Fibroblast of lung (primary cell): ENCODE results near the gene BIN1. TPM values are rescaled to one million over a fixed set of nuclear protein-coding genes. Genes with fewer than 3 reads are reported as not detected.

Experiments used
- DNase-seq, 2 donors: peaks; one replicate each; pipeline versions ENCODE4 v3.0.0 to v3.0.0-alpha.2; 2010; ENCODE audit warnings: low read depth in 2 of 2
- H2AFZ ChIP-seq: 2 replicates; pipeline ENCODE4 v1.5.1; 2012; ENCODE audit warnings: low read length, control low read depth, inconsistent platforms
- H3K27ac ChIP-seq: 2 replicates; pipeline ENCODE4 v1.5.1; 2011; ENCODE audit warnings: low read length, control low read depth; ENCODE audit not compliant: insufficient read depth
- H3K27me3 ChIP-seq: 2 replicates; pipeline ENCODE4 v1.5.1; 2011; ENCODE audit warnings: mild to moderate bottlenecking, low read length; ENCODE audit not compliant: control insufficient read depth, insufficient read depth
- H3K36me3 ChIP-seq: 2 replicates; pipeline ENCODE4 v1.5.1; 2011; ENCODE audit warnings: low read length; ENCODE audit not compliant: control insufficient read depth, insufficient read depth
- H3K4me1 ChIP-seq: 2 replicates; pipeline ENCODE4 v1.5.1; 2011; ENCODE audit warnings: low read length; ENCODE audit not compliant: control insufficient read depth, insufficient read depth; ENCODE audit errors: extremely low read depth
- H3K4me2 ChIP-seq: 2 replicates; pipeline ENCODE4 v1.5.1; 2011; ENCODE audit warnings: low read length, control low read depth; ENCODE audit not compliant: insufficient read depth; ENCODE audit errors: extremely low read depth
- H3K4me3 ChIP-seq, 4 experiments: fragments of 200-600 bp in 1 of 4; sonication (generic) in 1 of 4; replicated peaks in 1 of 4; 2 replicates each; pipeline ENCODE4 v1.5.1; 2011 to 2016; ENCODE audit warnings: low read length in 4 of 4, low read depth in 3 of 4, mild to moderate bottlenecking in 3 of 4, control low read depth in 2 of 4, inconsistent platforms in 1 of 4, mixed read lengths in 1 of 4; ENCODE audit not compliant: insufficient read depth in 1 of 4; ENCODE audit errors: control extremely low read depth in 1 of 4
- H3K79me2 ChIP-seq: 2 replicates; pipeline ENCODE4 v1.5.1; 2012; ENCODE audit warnings: mild to moderate bottlenecking, low read length, inconsistent platforms; ENCODE audit not compliant: control insufficient read depth, insufficient read depth
- H3K9ac ChIP-seq: 2 replicates; pipeline ENCODE4 v1.5.1; 2011; ENCODE audit warnings: mild to moderate bottlenecking, low read length, control low read depth; ENCODE audit not compliant: insufficient read depth
- H3K9me3 ChIP-seq: 2 replicates; pipeline ENCODE4 v1.5.1; 2012; ENCODE audit warnings: low read depth, low read length; ENCODE audit not compliant: control insufficient read depth, insufficient read depth
- H4K20me1 ChIP-seq: 2 replicates; pipeline ENCODE4 v1.5.1; 2011; ENCODE audit warnings: low read length; ENCODE audit not compliant: control insufficient read depth, insufficient read depth; ENCODE audit errors: extremely low read depth
- EZH2 ChIP-seq: IDR thresholded peaks from 2 replicates; pipeline ENCODE4 v1.5.1; 2012; ENCODE audit warnings: low read length, control low read depth, mild to moderate bottlenecking; ENCODE audit errors: missing control alignments
- polyA plus RNA-seq, 2 donors: library from polyadenylated mRNA; depleted of rRNA in 1 of 2; stranded (reverse) in 1 of 2; unstranded in 1 of 2; fragments of >200 nt; gene quantifications; 2 replicates each; pipeline ENCODE4 v1.2.1, GENCODE V29; 2011 to 2012; ENCODE audit warnings: missing spikeins in 1 of 2
- total RNA-seq: library from RNA; depleted of rRNA; stranded (reverse); fragments of >200 nt; gene quantifications from 2 replicates; pipeline ENCODE4 v1.2.1, GENCODE V29; 2014
- TF ChIP-seq, protein P1 (sequence below), 2 donors: IDR thresholded peaks in 1 of 2; conservative IDR thresholded peaks in 1 of 2; 1 replicate in 1 of 2; 2 replicates in 1 of 2; pipeline ENCODE4 v1.5.1; 2011 to 2012; ENCODE audit warnings: low read length in 2 of 2, control low read depth in 1 of 2, inconsistent platforms in 1 of 2, low read depth in 1 of 2, mild to moderate bottlenecking in 1 of 2

Gene BIN1
- total and polyA plus RNA-seq, 2 donors (not counting 1 experiment from before 2014, with no cell fraction given): 17.3 to 68.7 TPM

GRCh38 chr2:127054996-127055785 is 51.8 kb downstream of the BIN1 start:
- no peak for DNase-seq
- no peak overlapping the region for H3K4me2 ChIP-seq
- H3K36me3 ChIP-seq: peaks cover 4% of the 10 kb centered on the region
- H3K27ac ChIP-seq: no peak overlapping the region
- no peaks in the 10 kb centered on the region for H3K9me3 ChIP-seq
- no peaks in the 10 kb centered on the region for H3K4me1 ChIP-seq
- H3K4me3 ChIP-seq: no peak overlapping the region
- no peaks in the 10 kb centered on the region for H3K79me2 ChIP-seq
- H3K27me3 ChIP-seq: no peaks in the 10 kb centered on the region
- no peak overlapping the region for H2AFZ ChIP-seq
- no peak overlapping the region for H3K9ac ChIP-seq
- H4K20me1 ChIP-seq: no peaks in the 10 kb centered on the region
- TF ChIP-seq EZH2: no peak
- TF ChIP-seq, protein P1, sequence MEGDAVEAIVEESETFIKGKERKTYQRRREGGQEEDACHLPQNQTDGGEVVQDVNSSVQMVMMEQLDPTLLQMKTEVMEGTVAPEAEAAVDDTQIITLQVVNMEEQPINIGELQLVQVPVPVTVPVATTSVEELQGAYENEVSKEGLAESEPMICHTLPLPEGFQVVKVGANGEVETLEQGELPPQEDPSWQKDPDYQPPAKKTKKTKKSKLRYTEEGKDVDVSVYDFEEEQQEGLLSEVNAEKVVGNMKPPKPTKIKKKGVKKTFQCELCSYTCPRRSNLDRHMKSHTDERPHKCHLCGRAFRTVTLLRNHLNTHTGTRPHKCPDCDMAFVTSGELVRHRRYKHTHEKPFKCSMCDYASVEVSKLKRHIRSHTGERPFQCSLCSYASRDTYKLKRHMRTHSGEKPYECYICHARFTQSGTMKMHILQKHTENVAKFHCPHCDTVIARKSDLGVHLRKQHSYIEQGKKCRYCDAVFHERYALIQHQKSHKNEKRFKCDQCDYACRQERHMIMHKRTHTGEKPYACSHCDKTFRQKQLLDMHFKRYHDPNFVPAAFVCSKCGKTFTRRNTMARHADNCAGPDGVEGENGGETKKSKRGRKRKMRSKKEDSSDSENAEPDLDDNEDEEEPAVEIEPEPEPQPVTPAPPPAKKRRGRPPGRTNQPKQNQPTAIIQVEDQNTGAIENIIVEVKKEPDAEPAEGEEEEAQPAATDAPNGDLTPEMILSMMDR (conservative IDR thresholded peaks at IDR 0.05 in 1 of 2, IDR thresholded peaks at IDR 0.05 in 1 of 2; ENCODE audit: low read depth in 1 of 2, low read length in 2 of 2): no peak

GRCh38 chr2:127054604-127054930 is 52.4 kb downstream of the BIN1 start:
- Histone ChIP-seq H3K79me2 (no peaks in the 10 kb centered on the region), H3K9ac (no peak overlapping the region), H2AFZ (no peak overlapping the region), H3K36me3 (peaks cover 4% of the 10 kb centered on the region), H3K4me1 (no peaks in the 10 kb centered on the region), H3K9me3 (no peaks in the 10 kb centered on the region), H3K4me3 (no peak overlapping the region), H3K27me3 (no peaks in the 10 kb centered on the region), H3K4me2 (no peak overlapping the region), H3K27ac (no peak overlapping the region), H4K20me1 (no peaks in the 10 kb centered on the region)
- no peak for DNase-seq
- no peak for TF ChIP-seq EZH2
- TF ChIP-seq, protein P1 (conservative IDR thresholded peaks at IDR 0.05 in 1 of 2, IDR thresholded peaks at IDR 0.05 in 1 of 2; ENCODE audit: low read depth in 1 of 2, low read length in 2 of 2): no peak

GRCh38 chr2:127053731-127054603 is 53.0 kb downstream of the BIN1 start:
- Histone ChIP-seq H3K27ac (no peak overlapping the region), H3K27me3 (no peaks in the 10 kb centered on the region), H3K9ac (no peak overlapping the region), H3K4me1 (no peaks in the 10 kb centered on the region), H4K20me1 (no peaks in the 10 kb centered on the region), H3K79me2 (no peaks in the 10 kb centered on the region), H2AFZ (no peak overlapping the region), H3K4me2 (no peak overlapping the region), H3K4me3 (no peak overlapping the region), H3K9me3 (no peaks in the 10 kb centered on the region), H3K36me3 (peaks cover 4% of the 10 kb centered on the region)
- peak in 1 of 2 donors; percentile 46 for DNase-seq
- no peak for TF ChIP-seq EZH2
- TF ChIP-seq, protein P1 (conservative IDR thresholded peaks at IDR 0.05 in 1 of 2, IDR thresholded peaks at IDR 0.05 in 1 of 2; ENCODE audit: low read depth in 1 of 2, low read length in 2 of 2): no peak
